GM10266 (cell line): ENCODE measurements around the gene KRTAP11-1.

Experiments used
- DNase-seq: peaks from one replicate; pipeline ENCODE4 v3.0.0; 2012; ENCODE audit errors: extremely low spot score
- TF ChIP-seq, protein P1 (sequence below): IDR thresholded peaks from 2 replicates; pipeline ENCODE4 v1.5.1; 2012; ENCODE audit warnings: mild to moderate bottlenecking, low read depth; ENCODE audit not compliant: control insufficient read depth, insufficient read depth; ENCODE audit errors: missing control alignments

KRTAP11-1 gene, protein sequence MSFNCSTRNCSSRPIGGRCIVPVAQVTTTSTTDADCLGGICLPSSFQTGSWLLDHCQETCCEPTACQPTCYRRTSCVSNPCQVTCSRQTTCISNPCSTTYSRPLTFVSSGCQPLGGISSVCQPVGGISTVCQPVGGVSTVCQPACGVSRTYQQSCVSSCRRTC

DNA sequence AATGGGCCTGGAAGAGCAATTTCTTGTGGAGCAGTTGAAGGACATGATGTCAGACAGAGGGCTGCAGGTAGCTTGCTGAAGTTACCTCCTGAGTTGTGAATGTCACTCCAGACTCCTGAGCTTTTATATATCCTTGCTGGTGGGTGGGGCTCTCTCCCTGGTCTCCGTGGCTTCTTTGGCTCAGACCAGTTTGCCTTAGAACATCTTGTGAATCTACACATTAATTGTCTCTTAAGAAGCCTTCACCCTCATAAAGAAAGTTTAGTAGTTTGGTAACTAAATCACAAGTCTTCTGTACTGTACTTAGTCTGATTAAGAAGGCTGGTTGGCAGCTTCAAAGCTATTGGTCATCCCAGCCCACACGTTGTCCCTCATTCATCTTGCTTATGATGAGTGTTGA lies at the start of gene KRTAP11-1:
Gene KRTAP11-1 (minus strand): TSS at position 101 of the 400 bp plus-strand sequence. CDS start 56 bp downstream, at position 45.
- TF ChIP-seq, protein P1, sequence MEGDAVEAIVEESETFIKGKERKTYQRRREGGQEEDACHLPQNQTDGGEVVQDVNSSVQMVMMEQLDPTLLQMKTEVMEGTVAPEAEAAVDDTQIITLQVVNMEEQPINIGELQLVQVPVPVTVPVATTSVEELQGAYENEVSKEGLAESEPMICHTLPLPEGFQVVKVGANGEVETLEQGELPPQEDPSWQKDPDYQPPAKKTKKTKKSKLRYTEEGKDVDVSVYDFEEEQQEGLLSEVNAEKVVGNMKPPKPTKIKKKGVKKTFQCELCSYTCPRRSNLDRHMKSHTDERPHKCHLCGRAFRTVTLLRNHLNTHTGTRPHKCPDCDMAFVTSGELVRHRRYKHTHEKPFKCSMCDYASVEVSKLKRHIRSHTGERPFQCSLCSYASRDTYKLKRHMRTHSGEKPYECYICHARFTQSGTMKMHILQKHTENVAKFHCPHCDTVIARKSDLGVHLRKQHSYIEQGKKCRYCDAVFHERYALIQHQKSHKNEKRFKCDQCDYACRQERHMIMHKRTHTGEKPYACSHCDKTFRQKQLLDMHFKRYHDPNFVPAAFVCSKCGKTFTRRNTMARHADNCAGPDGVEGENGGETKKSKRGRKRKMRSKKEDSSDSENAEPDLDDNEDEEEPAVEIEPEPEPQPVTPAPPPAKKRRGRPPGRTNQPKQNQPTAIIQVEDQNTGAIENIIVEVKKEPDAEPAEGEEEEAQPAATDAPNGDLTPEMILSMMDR, result no peak
- no peak for DNase-seq

DNA sequence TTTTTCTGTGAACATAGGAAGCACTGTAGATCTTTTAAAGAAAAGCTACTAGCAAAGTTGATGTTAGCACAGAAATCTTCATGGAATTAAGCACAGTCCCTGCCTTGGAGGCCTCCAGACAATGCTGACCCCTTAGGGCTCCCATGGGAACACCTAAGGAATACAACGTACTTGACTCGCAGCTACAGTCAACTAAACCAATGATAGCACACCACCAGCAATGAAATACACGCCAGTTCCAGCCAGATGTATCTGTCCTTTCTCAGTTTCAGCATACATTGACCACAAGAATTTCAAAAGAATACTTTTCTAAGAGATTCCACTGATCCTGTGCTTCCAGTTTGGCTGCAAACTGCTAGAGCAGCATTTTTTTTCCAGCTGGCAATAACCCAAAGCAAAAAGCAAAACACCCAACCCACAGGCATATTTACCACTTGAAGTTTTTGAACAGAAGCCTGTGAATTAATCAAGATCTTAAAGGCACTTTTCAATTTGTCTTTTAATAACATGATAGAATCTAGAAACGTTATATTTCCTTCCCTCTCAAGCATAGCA lies 42.8 kb upstream of the KRTAP11-1 start:
- TF ChIP-seq, protein P1, result no peak
- DNase-seq, result no peak

DNA sequence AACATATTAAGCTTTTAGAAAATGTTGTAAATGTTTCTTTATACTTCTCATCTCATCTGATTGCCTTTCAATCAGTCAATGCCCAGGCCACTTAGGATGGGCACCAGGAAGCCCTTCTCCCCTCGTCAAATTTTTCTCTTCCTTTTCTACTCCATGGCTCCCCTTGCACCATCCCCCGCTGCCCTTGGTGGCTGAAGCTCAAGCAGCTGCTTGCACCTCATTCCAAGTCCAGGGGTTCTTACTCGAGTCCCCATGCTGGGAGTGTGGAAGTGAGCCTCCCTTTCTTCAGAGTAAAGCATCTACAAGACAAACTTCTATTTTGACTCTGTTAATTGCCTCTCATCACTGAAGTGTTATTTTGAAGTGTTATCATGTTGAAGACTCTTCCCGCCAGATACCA lies 39.7 kb upstream of the KRTAP11-1 start:
- DNase-seq, result no peak
- TF ChIP-seq, protein P1, result no peak

DNA sequence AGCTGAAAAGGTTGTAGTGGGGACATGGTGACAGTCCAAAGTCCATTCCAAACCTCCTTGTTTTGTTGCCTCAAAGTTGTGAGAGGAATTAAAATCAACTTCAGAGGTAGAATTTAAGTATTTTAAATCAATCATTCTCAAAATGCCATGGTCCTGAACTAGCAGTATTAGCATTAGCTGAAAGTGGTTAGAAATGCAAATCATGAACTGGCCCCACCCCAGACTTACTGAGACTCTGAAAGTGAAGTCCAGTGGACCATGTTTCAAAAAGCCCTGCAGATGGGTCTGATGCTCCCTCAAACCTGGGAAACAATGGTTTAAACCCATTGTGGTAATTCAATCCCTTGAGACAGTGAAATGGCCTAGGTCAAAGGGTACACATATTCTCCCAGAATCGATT lies 36.2 kb upstream of the KRTAP11-1 start:
- TF ChIP-seq, protein P1, result no peak

DNA sequence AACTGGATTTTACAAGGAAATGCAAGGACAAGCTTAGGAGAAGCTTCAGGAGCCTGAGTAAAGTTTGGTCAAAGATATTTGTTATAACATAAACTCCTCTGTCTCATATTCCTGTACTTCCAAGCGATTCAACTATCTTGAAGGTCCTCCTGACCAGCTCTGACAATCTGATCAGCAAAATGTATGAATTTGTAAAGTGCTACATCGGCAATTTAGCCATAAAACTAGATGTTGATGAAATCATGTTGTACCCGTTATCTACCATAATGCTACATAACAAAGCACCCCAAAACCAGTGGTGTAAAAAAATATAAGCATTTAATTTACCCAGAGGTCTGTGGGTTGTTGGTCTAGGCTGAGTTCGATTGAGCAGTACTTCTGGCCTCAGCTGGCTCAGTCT lies 19.5 kb upstream of the KRTAP11-1 start:
- TF ChIP-seq, protein P1, result no peak
- no peak for DNase-seq

More for the DNA sequence above, 36.2 kb upstream of the KRTAP11-1 start:
- DNase-seq, result no peak

DNA sequence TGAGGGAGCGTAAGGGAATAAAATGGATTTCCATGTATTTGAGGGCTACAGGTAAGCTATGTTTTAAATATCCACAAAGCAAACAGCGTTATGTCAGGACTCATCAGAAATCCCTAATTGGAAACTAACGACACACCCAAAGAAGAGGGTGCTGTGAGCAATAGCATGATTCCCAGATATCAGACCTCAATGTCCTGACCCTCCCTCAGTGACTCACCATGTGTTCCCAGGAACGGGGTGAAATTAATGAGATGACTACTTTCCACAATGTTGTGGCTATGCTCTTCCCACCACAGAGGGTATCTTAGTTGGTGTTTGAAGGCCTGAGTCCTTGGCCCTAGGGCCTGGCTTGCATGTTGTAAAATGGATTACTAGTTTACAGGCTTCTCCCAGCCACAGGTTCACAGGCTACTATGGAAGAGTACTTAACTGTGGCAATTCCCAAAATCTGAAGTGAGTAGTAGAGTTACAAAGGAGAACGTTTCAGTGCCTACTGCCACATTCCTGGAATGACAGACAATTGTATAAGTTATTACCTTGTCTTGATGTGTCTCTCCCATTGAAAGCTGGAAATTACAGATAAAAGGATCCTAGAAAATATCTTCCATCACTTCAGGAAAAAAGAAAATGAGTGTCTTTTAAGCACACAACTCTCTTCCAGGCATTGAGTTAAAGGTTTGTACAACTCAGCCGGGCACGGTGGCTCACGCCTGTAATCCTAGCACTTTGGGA lies 1.7 kb upstream of the KRTAP11-1 start:
- TF ChIP-seq, protein P1, result no peak
- DNase-seq, result no peak

DNA sequence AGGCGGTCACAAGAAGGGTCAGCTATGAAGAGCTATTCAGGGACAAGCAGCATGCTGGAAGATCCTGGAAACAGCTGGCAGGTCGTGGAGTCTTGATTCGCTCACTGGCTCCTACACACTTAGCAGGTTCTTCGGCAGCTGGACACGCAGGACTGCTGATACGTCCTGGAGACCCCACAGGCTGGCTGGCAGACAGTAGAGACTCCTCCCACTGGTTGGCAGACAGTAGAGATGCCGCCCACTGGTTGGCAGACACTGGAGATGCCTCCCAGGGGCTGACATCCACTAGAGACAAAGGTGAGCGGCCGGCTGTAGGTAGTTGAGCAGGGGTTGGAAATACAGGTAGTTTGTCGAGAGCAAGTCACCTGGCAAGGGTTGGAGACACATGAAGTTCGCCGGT lies 466 bp downstream of the KRTAP11-1 start:
- no peak for DNase-seq
- TF ChIP-seq, protein P1, result no peak
